ENCODE data around the gene TRIM39.

TRIM39 gene

GRCh38 chr6:30359276-30359675 is 32.5 kb downstream of the TRIM39 start:
- DNase-seq (ENCODE audit: low read depth in 1 of 2, low spot score in 1 of 2): no peak
- H3K27me3 ChIP-seq (ENCODE audit: insufficient read depth, poor library complexity, severe bottlenecking): peaks cover 30% of the 10 kb centered on the region
- TF ChIP-seq, protein P1, sequence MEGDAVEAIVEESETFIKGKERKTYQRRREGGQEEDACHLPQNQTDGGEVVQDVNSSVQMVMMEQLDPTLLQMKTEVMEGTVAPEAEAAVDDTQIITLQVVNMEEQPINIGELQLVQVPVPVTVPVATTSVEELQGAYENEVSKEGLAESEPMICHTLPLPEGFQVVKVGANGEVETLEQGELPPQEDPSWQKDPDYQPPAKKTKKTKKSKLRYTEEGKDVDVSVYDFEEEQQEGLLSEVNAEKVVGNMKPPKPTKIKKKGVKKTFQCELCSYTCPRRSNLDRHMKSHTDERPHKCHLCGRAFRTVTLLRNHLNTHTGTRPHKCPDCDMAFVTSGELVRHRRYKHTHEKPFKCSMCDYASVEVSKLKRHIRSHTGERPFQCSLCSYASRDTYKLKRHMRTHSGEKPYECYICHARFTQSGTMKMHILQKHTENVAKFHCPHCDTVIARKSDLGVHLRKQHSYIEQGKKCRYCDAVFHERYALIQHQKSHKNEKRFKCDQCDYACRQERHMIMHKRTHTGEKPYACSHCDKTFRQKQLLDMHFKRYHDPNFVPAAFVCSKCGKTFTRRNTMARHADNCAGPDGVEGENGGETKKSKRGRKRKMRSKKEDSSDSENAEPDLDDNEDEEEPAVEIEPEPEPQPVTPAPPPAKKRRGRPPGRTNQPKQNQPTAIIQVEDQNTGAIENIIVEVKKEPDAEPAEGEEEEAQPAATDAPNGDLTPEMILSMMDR (IDR thresholded peaks at IDR 0.05; ENCODE audit: insufficient read depth, low read length): no peak
- TF ChIP-seq POLR2AphosphoS5 (IDR thresholded peaks at IDR 0.05; ENCODE audit: low read depth): no peak
- TF ChIP-seq SPI1 (IDR thresholded peaks at IDR 0.05; ENCODE audit: borderline replicate concordance, low read depth): no peak
- TF ChIP-seq GABPA (IDR thresholded peaks at IDR 0.05; ENCODE audit: low read depth): no peak
- TF ChIP-seq REST (IDR thresholded peaks at IDR 0.05; ENCODE audit: insufficient replicate concordance, low read depth): no peak

DNA sequence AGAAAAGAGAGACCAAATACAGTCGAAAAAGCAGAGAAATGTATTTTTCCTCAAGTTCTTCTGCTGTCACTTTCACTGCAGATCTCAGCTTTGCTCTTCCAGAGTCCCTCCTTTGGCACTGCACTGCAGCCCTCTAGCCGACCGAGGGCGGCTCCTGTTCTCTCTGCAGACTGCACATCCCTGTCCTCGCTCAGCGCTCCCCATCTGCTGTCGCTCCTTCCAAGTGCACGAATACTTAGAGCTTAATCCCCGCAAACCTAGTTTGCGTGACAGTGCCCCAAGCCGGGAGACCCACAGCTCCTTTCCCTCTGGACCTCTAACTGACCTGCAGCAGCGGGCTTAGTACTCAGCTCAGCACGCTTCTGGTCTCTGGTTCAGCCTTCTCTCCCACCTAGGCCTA is 33.4 kb downstream of the TRIM39 start:
- Histone ChIP-seq H3K27me3 (ENCODE audit: insufficient read depth, poor library complexity, severe bottlenecking) (peaks cover 31% of the 10 kb centered on the region), H3K4me3 (replicated peaks; ENCODE audit: insufficient read depth, low read length) (no peak overlapping the region)
- no peak for DNase-seq (ENCODE audit: low read depth in 1 of 2, low spot score in 1 of 2)

More at GRCh38 chr6:30359276-30359675, 32.5 kb downstream of the TRIM39 start:
- no peak overlapping the region for H3K27ac ChIP-seq (replicated peaks)
- H3K4me3 ChIP-seq (replicated peaks; ENCODE audit: insufficient read depth, low read length): no peak overlapping the region

GRCh38 chr6:30361661-30362060 is 34.9 kb downstream of the TRIM39 start:
- no peak overlapping the region for H3K27ac ChIP-seq (replicated peaks)
- no peak overlapping the region for H3K4me3 ChIP-seq (replicated peaks; ENCODE audit: insufficient read depth, low read length)
- no peak for DNase-seq (ENCODE audit: low read depth in 1 of 2, low spot score in 1 of 2)
- peaks cover 36% of the 10 kb centered on the region for H3K27me3 ChIP-seq (ENCODE audit: insufficient read depth, poor library complexity, severe bottlenecking)
- TF ChIP-seq REST (IDR thresholded peaks at IDR 0.05; ENCODE audit: insufficient replicate concordance, low read depth) (no peak), GABPA (IDR thresholded peaks at IDR 0.05; ENCODE audit: low read depth) (no peak), POLR2AphosphoS5 (IDR thresholded peaks at IDR 0.05; ENCODE audit: low read depth) (no peak), SPI1 (IDR thresholded peaks at IDR 0.05; ENCODE audit: borderline replicate concordance, low read depth) (no peak)
- TF ChIP-seq, protein P1 (IDR thresholded peaks at IDR 0.05; ENCODE audit: insufficient read depth, low read length): no peak

More for the DNA sequence above, 33.4 kb downstream of the TRIM39 start:
- no peak overlapping the region for H3K27ac ChIP-seq (replicated peaks)
- TF ChIP-seq GABPA (IDR thresholded peaks at IDR 0.05; ENCODE audit: low read depth) (no peak), SPI1 (IDR thresholded peaks at IDR 0.05; ENCODE audit: borderline replicate concordance, low read depth) (no peak), POLR2AphosphoS5 (IDR thresholded peaks at IDR 0.05; ENCODE audit: low read depth) (no peak), REST (IDR thresholded peaks at IDR 0.05; ENCODE audit: insufficient replicate concordance, low read depth) (no peak)
- TF ChIP-seq, protein P1 (IDR thresholded peaks at IDR 0.05; ENCODE audit: insufficient read depth, low read length): no peak
